IPS-11a (cell line): ENCODE data around the gene DNASE1L2.

Experiments
- H3K4me3 ChIP-seq: one replicate; pipeline ENCODE4 v1.5.1; 2013; ENCODE audit warnings: low read depth, low read length, control low read depth

Gene DNASE1L2

DNA sequence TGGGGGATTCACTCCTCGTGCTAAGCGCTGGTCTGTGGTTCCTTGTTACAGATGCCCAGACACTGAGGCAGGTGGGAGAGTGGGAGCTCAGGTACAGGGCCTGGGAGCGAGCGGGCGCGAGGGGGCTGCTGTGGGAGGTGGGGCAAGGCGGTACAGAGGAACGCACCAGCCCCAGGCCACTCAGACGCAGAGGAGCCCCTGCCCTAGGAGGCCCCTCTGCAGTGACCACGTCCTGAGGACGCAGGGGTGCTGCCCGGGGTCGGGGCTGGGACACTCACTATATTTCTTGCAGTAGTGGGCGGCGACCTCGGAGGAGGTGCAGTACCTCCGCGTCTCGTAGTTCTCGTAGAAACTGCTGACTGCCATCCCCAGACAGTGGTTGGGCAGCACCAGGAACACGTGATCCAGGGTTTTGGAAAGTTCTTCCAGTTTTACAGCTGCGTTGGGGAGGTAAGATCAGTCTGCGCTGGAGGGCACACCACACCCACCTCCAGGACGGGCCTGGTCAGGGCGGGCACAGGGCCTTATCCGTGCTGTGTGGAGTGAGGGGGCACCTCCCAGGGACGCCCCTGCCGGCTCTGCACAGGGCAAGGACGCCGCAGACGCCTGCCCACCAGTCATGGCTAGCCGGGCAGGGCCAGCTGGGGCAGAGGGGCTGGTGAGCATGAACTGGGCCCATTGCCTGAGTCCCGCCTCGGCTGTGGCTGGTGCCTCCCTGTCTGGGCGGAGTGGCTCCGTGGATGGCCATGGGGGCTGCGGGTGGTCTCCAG is 47.9 kb downstream of the DNASE1L2 start:
- no peak overlapping the region for H3K4me3 ChIP-seq

DNA sequence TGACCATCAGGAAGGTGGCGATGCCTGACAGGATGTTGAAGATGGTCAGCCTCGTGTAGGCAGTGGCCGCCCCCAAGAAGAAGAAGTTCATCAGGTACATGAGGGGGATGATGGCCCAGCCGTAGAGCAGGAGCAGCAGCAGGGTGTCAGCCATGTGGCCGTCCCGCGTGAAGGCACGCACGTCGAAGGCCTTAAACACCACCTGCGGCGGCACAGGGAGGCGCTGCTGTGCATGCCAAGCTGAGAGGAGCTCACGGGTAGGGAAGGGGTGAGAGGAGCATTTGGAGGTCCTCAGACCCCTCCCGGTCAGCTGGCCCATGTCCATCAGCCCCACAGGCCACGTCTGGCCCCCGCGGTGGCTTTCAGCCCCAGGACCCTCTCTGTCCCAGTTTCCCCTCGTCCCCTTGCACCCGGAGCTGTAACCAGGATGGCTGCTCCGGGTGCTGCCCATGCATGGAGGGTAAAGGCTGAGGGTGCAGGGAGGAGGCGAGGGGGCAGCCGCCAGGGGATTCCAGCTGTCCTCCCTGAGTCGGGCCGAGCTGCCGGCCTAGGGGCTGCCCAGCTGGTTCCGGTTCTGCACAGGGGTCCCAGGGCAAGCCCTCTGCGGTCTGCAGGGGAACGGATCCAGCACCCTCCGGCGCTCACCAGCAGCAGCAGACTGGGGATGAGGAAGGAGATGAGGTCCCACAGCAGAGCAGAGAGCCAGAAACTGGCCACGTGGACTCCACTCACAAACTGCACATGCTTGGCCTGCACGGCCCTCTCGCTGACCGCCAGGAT is 48.7 kb downstream of the DNASE1L2 start:
- no peak overlapping the region for H3K4me3 ChIP-seq

GRCh38 chr16:2285731-2286191 is 49.5 kb downstream of the DNASE1L2 start:
- no peak overlapping the region for H3K4me3 ChIP-seq

DNA sequence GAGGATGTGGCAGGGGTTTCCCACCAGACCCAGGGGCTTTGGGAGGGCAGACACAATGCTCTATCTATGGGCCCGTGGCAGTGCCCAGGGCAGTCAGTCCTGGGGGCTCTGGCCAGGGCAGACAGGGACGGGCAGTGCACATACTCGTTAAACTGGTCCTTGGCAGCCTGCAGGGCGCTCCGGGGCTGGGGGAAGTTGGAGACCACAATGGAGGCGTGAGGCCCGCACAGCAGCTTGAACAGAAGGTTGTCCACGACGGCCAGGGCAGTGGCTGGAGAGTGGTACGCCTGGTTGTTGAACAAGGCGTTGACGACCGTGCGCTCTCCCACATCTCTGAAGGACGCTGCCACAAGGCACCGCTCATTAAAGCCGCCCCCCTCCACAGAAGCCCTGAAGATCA is 50.3 kb downstream of the DNASE1L2 start:
- H3K4me3 ChIP-seq: no peak overlapping the region

DNA sequence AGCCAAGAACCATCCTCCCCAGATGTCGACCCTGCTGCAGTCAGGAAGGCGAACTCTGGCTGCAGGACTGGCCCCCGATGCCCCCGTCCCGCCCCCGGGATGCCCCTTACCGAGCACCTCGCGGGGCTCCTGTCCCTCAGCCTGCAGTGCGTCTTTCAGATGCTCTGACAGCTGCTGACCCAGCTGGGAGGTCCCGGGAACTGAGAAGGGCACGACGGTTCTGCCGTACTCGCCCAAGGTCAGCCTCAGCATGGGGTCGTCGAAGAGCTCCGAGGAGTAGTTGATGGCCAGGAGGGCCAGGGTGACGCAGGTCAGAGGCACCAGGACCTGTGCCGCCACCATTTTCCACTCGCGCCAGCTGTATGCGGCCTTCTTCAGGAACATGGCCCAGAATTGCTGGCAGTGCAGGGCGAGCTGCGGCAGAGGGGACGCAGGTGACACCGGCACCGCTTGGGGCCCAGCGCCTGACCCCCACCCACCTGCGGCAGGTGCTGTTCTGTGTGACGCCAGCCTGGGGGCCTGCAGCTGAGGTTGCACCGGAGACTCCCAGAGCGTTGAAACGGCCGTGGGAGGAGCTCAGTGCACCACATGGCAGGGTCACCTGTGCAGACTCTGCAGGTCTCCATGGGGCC is 51.8 kb downstream of the DNASE1L2 start:
- no peak overlapping the region for H3K4me3 ChIP-seq
